H1 (cell line): ENCODE measurements around the gene TRNAU1AP. TPM values are rescaled to one million over a fixed set of nuclear protein-coding genes. Genes with fewer than 3 reads are reported as not detected.

ENCODE experiments used
- polyA plus RNA-seq, 7 experiments: library from polyadenylated mRNA; depleted of rRNA in 3 of 7; stranded (reverse) in 5 of 7; unstranded in 2 of 7; fragments of >200 nt in 5 of 7; fragments of 200-250 nt in 2 of 7; gene quantifications; 1 replicate in 5 of 7; 2 replicates in 1 of 7; 4 replicates in 1 of 7; pipeline versions ENCODE4 v1.2.1 to v1.2.3, GENCODE V29; 2011 to 2013; ENCODE audit warnings: missing spikeins in 2 of 7, mixed read lengths in 2 of 7
- total RNA-seq: library from RNA; stranded (reverse); fragmentation: NEBNext Ultra II Directional; extraction: Animal tissue kit (Norgen Biotek cat#: 25700); gene quantifications from 2 replicates; pipeline ENCODE4 v1.2.1, GENCODE V29; 2021
- TF ChIP-seq, protein P1 (sequence below): fragments of 300-600 bp; sonication (generic); IDR thresholded peaks from 2 replicates; pipeline ENCODE4 v1.7.1; 2012; ENCODE audit warnings: low read length, moderate library complexity, mild to moderate bottlenecking, inconsistent platforms; ENCODE audit not compliant: insufficient replicate concordance

TRNAU1AP gene
- total and polyA plus RNA-seq, 2 of the 8 experiments (the other 6 are each of a cell fraction or from before 2014, with no cell fraction given), result 35.2 to 37.1 TPM

DNA sequence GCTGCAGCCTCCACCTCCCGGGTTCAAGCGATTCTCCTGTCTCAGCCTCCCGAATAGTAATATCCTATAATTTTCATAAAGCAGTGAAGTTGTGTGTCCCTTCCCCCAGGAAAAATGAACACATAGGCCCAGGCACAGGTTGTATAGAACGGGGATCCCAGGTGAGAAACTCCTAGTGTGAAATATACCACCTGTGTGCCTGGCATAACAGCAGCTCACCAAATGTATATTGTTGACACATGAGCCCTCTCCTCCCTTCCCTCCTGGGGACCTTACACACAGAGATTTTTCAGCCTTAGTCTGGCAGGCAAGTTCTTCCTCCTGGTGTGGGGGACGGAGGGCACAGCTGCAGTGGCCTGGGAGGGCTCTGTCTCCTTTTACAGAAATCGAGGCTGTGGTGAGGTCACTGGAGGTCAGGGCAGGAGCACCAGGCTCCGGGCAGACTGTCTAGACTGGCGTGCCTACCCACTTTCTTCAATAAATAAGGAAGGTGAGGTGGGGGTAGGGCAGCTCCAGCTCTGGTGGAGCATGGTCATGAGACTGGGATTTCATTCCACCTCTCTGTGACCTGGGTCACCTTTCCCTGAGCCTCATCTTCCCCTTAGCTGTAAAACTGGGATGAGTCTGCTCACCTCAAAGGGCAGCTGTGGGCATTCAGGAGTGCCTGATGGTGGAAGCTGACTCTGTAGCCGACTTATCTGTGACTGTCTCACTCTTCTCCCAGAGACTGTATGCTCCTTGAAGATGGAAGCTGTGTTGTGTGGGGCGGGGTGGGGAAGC, 32.7 kb upstream of the TRNAU1AP start (continued):
- TF ChIP-seq, protein P1, sequence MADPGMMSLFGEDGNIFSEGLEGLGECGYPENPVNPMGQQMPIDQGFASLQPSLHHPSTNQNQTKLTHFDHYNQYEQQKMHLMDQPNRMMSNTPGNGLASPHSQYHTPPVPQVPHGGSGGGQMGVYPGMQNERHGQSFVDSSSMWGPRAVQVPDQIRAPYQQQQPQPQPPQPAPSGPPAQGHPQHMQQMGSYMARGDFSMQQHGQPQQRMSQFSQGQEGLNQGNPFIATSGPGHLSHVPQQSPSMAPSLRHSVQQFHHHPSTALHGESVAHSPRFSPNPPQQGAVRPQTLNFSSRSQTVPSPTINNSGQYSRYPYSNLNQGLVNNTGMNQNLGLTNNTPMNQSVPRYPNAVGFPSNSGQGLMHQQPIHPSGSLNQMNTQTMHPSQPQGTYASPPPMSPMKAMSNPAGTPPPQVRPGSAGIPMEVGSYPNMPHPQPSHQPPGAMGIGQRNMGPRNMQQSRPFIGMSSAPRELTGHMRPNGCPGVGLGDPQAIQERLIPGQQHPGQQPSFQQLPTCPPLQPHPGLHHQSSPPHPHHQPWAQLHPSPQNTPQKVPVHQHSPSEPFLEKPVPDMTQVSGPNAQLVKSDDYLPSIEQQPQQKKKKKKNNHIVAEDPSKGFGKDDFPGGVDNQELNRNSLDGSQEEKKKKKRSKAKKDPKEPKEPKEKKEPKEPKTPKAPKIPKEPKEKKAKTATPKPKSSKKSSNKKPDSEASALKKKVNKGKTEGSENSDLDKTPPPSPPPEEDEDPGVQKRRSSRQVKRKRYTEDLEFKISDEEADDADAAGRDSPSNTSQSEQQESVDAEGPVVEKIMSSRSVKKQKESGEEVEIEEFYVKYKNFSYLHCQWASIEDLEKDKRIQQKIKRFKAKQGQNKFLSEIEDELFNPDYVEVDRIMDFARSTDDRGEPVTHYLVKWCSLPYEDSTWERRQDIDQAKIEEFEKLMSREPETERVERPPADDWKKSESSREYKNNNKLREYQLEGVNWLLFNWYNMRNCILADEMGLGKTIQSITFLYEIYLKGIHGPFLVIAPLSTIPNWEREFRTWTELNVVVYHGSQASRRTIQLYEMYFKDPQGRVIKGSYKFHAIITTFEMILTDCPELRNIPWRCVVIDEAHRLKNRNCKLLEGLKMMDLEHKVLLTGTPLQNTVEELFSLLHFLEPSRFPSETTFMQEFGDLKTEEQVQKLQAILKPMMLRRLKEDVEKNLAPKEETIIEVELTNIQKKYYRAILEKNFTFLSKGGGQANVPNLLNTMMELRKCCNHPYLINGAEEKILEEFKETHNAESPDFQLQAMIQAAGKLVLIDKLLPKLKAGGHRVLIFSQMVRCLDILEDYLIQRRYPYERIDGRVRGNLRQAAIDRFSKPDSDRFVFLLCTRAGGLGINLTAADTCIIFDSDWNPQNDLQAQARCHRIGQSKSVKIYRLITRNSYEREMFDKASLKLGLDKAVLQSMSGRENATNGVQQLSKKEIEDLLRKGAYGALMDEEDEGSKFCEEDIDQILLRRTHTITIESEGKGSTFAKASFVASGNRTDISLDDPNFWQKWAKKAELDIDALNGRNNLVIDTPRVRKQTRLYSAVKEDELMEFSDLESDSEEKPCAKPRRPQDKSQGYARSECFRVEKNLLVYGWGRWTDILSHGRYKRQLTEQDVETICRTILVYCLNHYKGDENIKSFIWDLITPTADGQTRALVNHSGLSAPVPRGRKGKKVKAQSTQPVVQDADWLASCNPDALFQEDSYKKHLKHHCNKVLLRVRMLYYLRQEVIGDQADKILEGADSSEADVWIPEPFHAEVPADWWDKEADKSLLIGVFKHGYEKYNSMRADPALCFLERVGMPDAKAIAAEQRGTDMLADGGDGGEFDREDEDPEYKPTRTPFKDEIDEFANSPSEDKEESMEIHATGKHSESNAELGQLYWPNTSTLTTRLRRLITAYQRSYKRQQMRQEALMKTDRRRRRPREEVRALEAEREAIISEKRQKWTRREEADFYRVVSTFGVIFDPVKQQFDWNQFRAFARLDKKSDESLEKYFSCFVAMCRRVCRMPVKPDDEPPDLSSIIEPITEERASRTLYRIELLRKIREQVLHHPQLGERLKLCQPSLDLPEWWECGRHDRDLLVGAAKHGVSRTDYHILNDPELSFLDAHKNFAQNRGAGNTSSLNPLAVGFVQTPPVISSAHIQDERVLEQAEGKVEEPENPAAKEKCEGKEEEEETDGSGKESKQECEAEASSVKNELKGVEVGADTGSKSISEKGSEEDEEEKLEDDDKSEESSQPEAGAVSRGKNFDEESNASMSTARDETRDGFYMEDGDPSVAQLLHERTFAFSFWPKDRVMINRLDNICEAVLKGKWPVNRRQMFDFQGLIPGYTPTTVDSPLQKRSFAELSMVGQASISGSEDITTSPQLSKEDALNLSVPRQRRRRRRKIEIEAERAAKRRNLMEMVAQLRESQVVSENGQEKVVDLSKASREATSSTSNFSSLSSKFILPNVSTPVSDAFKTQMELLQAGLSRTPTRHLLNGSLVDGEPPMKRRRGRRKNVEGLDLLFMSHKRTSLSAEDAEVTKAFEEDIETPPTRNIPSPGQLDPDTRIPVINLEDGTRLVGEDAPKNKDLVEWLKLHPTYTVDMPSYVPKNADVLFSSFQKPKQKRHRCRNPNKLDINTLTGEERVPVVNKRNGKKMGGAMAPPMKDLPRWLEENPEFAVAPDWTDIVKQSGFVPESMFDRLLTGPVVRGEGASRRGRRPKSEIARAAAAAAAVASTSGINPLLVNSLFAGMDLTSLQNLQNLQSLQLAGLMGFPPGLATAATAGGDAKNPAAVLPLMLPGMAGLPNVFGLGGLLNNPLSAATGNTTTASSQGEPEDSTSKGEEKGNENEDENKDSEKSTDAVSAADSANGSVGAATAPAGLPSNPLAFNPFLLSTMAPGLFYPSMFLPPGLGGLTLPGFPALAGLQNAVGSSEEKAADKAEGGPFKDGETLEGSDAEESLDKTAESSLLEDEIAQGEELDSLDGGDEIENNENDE, result no peak
